GM19099 (cell line): ENCODE data around the gene C19orf44.

ENCODE experiments used
- POLR2A ChIP-seq: IDR thresholded peaks from 3 replicates; pipeline ENCODE4 v1.6.1; 2011; ENCODE audit warnings: low read depth; ENCODE audit not compliant: insufficient read length; ENCODE audit errors: extremely low read depth

C19orf44 gene

GRCh38 chr19:16525751-16526481 lies 29.7 kb downstream of the C19orf44 start:
- no peak for TF ChIP-seq POLR2A

DNA sequence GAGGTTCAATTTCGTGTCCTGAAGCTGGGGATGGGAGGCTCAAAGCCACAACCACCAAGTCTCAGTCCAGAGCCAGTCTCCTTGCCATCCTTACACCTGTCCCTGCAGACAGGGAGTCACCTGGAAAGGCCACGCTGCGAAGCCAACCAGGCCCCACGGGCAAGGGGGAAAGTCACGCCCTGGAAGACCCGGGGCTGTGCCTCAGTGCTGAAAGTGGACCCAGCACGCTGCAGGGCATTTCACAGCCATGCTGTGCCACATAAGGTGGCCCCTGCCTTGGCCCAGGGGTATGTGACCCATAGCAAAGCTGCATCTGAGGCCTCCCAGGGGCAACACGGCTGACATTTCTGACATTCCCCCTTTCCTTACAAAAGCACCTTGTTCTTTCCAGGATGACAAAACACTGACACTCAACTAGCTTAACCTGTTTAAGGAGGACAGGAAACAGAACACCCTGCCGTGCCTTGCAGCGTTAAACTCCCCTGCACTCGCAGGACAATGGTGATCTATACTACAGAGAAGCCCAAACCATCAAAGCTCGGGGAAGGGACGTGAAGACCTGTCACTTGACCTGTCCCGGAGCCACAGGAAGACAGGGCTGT lies 31.2 kb downstream of the C19orf44 start:
- no peak for TF ChIP-seq POLR2A

DNA sequence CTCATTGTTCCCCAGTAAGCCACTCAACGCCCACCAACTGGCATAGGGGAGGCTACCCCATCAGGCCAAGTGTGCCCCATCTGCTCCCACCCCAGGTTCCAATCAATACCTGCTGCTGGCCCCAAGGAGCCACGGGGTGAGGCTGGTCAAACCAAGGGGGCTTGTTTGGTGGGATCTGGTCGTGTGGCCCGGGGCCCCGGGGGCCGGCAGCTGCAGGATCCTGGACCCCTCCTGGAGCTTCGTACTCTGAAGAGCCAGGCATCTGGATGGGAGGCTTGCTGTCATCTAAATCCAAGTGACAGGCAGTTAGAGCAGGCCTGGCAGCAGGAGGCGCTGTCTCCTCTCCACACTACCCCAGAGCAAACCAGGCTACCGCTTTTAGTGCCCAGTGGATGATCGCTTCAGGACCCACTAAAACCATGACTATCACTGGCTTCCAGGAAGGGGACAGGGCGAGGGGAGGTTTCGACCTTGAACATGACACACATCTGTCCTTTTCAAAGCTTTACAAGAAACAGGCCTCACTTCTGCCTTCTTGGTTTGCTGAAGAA lies 31.9 kb downstream of the C19orf44 start:
- TF ChIP-seq POLR2A = no peak

- TF ChIP-seq POLR2A = no peak
These were observed 33.4 kb downstream of the C19orf44 start for GRCh38 chr19:16529466-16530144.

- TF ChIP-seq POLR2A = no peak
These were observed 34.6 kb downstream of the C19orf44 start for GRCh38 chr19:16530540-16531379.

DNA sequence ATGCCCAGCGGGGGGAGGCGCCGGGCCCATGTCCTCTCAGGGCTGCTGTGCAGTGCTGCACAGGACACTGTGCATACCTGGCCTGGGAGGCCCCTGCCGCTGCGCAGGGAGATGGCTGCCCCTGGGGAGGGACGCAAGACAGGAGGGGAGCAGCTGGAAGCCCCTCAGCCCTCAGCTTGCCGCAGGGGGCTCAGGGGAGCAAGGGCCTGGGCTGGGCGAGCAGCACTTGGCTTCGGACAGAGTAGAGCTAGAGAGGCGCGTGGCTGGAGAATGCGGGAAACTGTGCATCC lies 35.1 kb downstream of the C19orf44 start:
- no peak for TF ChIP-seq POLR2A

DNA sequence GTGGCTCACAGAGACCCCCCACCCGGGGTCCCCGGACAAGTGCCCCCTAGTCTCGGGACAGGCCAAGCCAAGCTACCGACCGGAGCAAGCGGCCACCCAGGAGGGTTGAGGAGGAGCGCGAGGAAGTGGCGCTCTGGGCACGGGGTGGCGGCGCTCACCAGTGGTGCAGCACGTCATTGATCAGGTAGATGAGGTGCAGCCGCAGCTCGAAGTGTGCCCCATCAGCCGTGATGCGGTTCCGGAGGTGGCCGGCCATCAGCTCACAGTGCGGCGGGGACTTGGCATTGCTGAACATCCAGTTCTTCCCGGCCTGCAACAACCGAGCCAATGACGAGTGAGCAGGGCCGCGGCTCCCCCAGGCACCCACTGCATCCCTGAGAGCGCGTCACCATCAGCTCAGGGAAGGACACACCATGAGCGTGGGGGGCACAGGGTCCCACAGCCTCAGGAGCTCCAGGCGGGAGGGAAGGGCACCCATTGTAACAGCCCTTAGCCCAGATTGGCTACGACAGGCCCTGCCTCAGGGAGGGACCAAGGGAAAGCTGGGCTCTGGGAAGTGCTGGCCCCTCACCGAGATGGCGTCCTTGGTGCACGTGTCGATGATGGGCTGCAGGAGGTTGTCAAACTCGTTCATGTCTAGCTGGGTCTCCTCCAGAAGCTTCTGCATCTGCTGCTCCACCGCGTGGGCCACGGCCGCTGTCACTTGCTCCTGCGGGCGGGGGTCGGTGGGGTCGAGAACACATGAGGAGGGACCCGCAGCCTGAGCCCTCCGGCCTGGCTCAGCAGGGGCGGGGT lies 36.4 kb downstream of the C19orf44 start:
- no peak for TF ChIP-seq POLR2A

DNA sequence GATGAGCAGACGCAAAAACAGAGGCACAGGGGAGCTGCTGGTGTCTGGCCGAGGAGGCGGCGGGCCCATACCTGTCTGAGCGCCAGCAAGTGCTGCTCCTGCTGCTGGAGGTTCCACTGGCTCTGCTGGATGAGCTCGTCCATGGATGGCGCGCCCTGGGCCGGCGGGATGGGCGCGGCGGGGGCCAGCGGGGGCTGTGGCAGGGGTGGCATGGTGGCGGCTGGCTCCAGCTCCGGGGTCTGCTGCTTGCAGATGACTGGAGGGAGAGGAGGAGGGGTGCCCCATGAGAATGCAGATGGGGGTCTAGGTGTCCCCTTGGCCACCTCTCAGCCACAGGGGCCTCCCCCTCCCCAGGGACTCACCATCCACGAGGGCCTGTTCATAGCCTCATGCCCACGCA lies 39.2 kb downstream of the C19orf44 start:
- no peak for TF ChIP-seq POLR2A

- no peak for TF ChIP-seq POLR2A
These were observed 39.9 kb downstream of the C19orf44 start for GRCh38 chr19:16536130-16536529.

GRCh38 chr19:16537111-16537510 lies 40.9 kb downstream of the C19orf44 start:
- TF ChIP-seq POLR2A = no peak

- TF ChIP-seq POLR2A = no peak
These were observed 44.8 kb downstream of the C19orf44 start for GRCh38 chr19:16540948-16541347.

- no peak for TF ChIP-seq POLR2A
These were observed 45.4 kb downstream of the C19orf44 start for GRCh38 chr19:16541526-16542044.

- peak; percentile 90 for TF ChIP-seq POLR2A
These were observed 46.1 kb downstream of the C19orf44 start, which contains the start of gene CHERP for GRCh38 chr19:16542045-16542909. CHERP (minus strand) TSS chr19:16542437; CDS start chr19:16542378, 59 bp downstream.
